ENCODE results near the gene SEC24D.
"Not testable (repeated sequence)": the region's sequence is repeated elsewhere in the genome, so short reads cannot be mapped to it uniquely, and the experiment has no call there.

Gene SEC24D

DNA sequence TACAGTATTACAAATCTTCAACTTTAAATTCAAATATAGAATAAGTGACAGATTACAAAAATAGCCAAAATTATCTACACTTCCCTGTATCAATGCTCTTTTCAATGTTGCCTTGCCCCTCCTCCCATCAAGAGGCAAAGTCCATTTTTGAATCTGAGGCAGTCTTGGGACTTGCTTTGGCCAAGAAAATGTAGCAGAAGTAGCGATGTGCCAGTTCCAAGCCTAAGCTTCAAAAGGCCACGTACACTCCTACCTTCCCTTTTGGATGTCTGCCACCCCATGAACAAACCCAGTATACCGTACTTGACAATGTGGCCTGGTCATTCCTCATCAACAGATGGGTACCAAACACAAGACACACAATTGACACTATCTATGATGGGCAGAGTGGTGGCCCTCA is 24.1 kb downstream of the SEC24D start:
- no peak for DNase-seq (ENCODE audit: low spot score)

DNA sequence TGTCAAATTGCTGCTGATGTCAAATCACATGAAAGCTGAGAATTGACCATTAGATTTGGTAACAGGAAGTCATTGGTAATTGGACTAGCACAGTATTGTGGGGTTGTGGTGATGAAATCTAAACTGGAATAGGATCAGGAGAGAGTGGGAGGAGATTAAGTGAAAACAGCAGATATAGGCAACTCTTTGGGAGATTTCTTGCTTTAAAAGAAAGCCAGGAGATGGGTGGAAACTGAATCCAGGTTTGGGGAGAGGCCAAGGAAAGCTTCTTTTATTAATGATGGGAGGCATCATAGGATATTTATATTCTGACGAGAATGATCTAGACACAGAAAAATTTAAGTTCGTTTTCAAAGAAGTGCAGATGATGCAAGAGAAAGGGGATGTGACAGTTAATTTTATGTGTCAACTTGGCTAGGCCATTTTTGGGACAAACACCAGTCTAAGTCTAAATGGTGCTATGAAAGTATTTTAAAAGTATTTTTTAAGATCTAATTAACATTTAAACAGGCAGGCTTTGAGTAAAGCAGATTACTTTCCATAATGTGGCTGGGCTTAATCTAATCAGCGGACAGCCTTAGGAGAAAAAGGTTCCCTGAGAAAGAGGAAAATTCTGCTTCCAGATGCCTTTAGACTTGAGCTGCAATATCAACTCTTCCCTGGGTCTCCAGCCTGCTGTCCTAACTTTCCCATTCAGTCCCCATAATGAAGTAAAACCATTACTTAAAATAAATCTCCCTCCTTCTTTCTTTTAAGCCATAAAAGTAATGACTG is 24.7 kb downstream of the SEC24D start:
- peak; percentile 51 for DNase-seq (ENCODE audit: low spot score)

DNA sequence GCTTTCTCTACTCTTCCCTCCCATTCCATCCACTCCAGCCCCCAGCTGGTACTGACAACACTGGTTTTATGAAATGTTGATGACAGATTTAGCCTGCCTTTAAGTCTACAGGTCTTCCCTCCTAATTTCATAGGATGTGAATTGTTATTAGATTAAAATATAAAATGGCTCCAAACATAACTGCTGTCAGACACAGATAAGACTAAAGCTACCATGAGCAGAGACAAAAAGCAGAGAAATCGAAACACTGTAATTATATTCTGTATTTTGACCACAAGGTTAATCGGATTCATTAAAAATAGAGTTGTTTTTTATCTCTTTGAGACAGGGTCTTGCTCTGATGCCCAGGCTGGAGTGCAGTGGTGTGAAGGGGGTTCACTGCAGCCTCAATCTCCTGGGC is 28.3 kb downstream of the SEC24D start:
- no peak for DNase-seq (ENCODE audit: low spot score)

DNA sequence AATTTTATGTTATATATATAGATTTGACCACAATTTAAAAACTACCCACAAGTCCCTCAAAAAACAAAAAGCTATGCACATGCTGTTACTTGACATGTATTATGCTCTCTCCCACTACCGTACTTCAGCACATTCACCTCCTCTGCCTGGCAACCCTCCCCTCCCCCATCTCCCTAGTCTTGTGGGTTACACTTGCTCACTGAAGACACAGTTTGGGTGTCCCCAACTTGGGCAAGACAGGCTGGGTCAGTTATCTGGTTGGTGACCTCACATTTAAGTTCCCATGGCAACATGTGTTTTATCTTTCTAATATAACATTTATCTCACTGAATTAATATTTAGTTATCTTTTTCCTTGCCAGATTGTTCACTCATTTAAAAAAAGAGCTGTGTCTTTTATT is 32.7 kb downstream of the SEC24D start:
- no peak for DNase-seq (ENCODE audit: low spot score)

DNA sequence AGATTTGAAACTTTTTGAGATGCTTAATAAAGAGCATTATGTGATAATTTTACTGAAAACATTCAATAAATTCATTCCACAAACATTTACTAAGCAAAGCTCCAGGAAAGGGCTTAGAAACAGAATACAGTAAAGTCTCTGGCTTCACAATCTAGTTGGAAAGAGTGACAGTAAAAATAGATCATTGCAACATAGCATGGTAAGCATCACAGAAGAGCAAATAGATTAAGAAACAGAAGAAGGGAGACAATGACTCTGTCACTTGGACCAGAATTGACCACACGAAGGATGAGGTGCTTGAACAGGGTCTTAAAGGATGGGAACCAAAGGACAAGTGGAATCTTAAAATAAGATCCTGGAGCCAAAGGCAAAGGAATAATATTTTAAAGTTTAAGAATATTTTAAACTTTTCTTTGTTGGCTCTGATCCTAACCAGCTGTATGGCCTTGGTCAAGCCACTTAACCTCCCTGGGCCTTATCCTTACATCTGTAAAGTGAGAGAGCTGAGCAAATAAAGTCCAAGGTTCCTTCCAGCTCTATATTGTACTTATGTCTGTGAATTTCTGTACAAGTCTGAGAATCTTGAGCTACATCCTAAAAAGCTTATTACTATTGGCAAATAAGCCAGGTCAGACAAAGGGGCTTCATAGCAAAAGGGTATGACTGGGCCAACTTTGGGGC is 33.9 kb downstream of the SEC24D start:
- no peak for DNase-seq (ENCODE audit: low spot score)

DNA sequence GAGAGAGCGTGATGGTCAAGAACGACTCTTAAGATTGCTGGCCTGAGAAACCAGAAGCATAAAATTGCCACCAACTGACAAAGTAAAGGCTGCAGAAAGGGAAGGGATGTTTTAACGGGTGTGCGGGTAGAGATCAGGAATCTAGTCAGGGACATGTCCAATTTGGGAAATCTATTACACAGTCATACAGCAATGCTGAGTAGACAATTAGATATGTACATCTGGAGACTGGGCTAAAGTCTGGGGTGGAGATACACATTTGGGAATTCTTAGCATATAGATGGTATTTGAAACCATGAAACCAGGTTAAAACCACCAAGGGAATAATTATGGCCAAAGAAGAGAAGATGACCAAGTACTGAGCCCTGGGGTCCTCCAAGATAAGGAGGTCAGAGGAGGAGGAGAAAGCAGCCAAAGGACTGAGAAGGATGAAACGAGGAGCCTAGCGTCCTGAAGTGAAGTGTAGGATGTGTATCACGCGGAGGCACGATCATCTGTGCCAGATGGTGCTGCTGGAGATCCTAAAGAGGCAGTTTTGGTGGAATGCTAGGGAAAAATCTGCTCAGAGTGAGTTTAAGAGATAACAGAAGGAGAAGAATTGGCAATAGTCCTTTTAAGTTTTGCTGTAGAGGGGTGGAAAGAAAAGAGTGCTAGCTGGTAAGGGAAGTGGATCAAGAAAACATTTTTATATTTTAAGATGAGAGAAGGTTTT is 36.5 kb downstream of the SEC24D start:
- DNase-seq (ENCODE audit: low spot score), result no peak

DNA sequence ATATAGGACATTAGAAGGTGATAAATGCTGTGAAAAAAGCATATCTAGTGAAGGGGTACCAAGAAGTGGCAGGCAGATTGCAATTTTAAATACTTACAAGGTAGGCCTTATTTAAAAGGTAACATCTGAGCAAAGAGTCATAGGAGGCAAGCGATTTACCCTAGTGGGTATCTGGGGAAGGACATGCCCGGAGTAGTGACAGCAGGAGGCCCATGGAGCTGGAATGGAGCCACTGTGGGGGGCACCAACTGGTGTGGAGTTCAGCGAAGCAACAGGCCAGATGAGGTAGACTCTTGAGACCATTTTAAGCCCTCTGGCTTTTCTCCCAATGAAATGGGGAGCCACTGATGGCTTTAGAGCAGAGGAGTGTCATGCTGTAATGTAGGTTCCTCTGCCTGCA is 37.3 kb downstream of the SEC24D start:
- no peak for DNase-seq (ENCODE audit: low spot score)

DNA sequence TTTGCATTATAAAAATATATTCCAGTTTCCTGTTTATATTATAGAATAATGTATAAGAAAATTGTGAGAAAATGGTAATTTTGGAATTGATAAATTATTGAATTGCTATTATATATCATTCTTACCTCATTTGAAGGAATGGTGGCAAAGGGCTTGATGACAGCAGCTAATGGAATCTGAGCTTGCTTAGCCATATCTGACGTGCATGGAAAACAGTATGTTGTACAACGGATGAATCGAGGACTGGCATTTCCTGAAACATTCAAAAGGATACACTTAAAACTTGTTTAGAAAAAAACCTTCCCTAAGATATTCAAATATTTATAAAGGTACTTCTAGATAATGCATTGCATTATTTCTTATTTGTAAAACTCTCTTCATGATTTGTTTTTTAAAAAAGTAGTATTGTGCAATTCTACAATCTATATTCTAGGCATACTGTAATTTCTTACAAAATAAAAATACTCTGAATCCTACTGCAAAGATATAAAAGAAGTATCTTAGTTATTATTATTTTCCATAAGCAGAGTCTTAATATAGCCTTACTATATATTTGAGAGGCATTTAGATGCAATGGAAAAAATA is 38.3 kb downstream of the SEC24D start:
- peak; percentile 25 for DNase-seq (ENCODE audit: low spot score)

DNA sequence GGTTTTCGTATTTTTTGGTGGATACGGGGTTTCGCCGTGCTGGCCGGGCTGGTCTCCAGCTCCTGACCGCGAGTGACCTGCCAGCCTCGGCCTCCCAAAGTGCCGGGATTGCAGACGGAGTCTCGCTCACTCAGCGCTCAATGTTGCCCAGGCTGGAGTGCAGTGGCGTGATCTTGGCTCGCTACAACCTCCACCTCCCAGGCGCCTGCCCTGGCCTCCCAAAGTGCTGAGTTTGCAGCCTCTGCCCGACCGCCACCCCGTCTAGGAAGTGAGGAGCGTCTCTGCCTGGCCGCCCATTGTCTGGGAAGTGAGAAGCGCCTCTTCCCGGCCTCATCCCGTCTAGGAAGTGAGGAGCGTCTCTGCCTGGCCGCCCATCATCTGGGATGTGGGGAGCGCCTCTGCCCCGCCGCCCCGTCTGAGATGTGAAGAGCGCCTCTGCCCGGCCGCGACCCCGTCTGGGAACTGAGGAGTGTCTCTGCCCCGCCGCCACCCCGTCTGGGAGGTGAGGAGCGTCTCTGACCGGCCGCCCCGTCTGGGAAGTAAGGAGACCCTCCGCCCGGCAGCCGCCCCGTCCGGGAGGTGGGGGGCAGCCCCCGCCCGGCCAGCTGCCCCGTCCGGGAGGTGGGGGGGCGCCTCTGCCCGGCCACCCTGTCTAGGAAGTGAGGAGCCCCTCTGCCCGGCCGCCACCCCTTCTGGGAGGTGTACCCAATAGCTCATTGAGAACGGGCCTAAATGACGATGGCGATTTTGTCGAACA is 44.1 kb downstream of the SEC24D start:
- DNase-seq (ENCODE audit: low spot score), result not testable (repeated sequence)

DNA sequence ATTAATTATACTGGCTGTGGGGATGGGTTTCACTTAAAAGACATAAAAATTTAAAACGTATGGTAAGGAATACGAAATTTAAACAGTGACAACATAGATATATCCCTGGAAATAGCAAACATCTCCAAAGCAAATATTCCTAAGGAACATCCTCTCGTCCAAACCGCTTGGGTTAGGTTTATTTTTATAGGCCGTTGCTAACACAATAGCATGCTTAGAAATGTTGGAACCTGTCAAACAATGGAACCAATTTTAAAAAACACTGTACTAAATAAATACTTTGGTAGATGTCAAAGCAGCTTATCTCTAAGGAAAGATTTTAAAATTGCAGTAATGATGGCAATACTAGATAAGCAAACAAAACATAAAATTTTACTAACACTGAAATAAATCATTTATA is 45.4 kb downstream of the SEC24D start:
- no peak for DNase-seq (ENCODE audit: low spot score)

DNA sequence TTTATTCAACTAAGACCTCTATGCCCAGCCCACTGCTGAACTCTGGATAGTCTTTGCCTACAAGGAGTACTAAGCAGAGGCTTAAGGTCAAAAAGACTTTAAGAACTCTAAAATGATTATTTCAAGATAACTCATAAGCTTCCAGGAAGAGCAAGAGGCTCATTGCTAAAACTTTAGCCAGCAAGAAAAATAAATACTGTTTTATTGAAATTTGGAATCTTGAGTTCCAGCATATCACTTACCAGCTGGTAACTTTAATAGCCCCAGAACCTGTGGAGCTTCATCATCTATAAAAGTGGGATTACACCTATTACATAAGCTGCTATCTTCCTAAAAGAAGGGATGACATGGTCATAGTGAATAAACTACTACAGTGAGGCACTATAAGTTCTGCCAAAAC is 47.0 kb downstream of the SEC24D start:
- DNase-seq (ENCODE audit: low spot score), result no peak

DNA sequence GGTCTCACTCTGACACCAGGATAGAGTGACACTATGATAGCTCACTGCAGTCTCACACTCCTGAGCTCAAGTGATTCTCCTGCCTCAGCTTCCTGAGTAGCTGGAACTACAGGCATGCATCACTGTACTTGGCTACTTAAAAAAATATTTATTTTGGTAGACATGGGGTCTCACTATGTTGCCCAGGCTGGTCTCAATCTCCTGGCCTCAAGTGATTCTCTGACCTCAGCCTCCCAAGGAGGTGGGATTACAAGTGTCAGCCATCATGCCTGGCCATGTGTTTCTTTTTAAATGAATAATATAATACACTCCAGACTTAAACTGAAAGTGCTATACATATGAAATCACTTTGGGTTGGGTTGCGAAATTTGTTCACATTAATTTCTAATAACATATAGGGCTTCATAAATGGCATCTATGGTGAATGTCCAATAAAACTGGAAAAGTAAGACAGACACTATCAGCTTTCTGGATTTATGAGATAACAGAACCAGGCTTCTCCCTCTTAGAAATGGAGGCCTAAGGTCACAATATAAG is 48.0 kb downstream of the SEC24D start:
- DNase-seq (ENCODE audit: low spot score), result no peak

DNA sequence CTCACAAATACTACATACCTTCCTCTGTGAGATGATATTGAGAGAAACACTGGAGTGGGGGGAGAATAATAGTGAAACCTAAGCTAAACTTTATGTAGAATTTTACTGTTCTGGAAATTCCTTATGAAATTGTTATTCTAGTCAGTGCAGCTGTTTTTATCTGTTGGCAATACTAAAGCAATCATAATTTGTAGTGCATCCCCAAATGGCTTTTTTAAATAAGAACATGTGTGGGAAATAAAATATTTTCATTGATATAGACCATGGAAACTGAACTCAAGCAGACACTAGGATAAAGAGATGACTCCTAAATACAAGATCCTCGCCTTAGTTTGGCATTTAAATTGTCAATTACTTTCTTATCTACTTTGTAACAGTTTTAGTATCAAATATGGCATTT is 51.1 kb downstream of the SEC24D start:
- no peak for DNase-seq (ENCODE audit: low spot score)

DNA sequence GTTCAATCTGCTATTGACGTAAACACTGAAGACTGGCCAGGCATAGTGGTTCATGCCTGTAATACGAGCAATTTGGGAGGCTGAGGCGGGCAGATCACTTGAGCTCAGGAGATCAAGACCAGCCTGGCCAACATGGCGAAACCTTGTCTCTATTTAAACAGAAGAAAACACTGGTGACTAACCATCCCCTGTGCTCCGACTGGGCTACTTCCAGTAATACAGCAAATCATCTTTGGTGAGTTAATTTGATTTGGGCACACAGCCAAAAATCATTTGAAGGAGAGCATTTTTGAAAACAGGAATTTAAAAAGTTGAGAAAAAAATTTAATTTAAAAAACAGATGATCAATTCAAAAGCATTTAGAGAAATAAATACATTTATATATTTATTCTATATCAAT is 52.0 kb downstream of the SEC24D start:
- DNase-seq (ENCODE audit: low spot score), result no peak

DNA sequence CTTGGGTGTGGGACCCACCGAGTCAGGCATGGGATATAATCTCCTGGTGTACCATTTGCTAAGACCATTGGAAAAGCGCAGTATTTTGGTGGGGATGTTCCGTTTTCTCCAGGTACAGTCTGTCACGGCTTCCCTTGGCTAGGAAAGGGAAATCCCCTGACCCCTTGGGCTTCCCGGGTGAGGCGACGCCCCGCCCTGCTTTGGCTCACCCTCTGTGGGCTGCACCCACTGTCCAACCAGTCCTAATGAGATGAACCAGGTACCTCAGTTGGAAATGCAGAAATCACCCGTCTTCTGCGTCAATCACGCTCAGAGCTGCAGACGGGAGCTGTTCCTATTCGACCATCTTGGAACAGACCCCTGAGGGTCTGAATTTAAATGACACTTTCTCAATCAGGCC is 53.0 kb downstream of the SEC24D start:
- not testable (repeated sequence) for DNase-seq (ENCODE audit: low spot score)

DNA sequence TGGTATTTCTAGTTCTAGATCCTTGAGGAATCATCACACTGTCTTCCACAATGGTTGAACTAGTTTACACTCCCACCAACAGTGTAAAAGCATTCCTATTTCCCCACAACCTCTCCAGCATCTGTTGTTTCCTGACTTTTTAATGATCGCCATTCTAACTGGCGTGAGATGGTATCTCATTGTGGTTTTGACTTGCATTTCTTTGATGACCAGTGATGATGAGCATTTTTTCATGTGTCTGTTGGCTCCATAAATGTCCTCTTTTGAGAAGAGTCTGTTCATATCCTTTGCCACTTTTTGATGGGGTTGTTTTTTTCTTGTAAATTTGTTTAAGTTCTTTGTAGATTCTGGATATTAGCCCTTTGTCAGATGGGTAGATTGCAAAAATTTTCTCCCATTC is 58.3 kb downstream of the SEC24D start:
- not testable (repeated sequence) for DNase-seq (ENCODE audit: low spot score)

DNA sequence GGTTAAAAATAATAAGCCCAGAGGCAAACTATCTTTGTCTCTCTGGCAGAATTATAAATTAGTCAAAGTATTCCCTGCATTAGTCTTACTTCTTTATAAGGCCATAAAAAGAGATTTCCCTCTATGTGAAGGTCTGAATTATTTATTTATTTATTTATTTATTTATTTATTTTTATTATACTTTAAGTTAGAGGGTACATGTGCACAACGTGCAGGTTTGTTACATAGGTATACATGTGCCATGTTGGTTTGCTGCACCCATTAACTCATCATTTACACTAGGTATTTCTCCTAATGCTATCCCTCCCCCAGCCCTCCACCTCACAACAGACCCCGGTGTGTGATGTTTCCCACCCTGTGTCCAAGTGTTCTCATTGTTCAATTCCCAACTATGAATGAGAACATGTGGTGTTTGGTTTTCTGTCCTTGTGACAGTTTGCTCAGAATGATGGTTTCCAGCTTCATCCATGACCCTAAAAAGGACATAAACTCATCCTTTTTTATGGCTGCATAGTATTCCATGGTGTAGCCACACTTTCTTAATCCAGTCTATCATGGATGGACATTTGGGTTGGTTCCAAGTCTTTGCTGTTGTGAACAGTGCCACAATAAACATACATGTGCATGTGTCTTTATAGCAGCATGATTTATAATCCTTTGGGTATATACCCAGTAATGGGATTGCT is 58.8 kb downstream of the SEC24D start:
- not testable (repeated sequence) for DNase-seq (ENCODE audit: low spot score)

DNA sequence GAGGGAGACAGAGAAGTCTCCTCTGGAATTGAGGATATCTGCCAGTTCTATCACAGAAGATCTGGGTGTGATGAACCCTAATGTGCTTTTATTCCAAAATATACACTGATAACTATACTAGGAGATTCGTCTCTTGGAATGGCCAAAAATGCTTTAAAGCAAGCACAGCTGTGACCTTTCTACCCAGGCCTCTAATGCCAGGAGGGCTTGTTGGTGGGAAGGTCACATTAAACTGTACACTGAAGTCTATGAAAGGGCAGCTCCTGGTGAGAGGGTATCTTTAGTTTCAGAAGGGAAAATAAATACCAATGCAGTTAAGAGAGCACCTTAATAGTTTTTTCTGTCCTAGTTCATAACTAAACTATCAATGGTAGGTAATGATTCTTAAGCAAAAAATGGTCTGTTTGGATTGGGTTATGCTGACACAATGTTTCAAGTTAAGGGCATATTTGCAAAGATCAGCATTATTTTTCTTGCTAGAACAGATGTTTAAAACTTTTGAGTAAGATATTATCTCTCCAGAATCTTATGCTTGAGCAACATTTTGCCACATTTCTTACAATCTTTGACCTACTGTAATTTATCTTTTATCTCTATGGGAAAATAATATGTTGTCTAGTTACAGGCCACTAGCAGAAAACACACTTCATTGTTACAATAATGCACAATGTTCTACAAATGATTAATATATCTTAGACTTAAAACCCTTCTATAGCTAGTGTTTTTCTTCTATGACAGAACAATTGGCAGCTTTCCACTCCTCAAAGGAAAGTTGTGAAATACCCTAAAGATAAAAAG is 59.6 kb downstream of the SEC24D start:
- no peak for DNase-seq (ENCODE audit: low spot score)

DNA sequence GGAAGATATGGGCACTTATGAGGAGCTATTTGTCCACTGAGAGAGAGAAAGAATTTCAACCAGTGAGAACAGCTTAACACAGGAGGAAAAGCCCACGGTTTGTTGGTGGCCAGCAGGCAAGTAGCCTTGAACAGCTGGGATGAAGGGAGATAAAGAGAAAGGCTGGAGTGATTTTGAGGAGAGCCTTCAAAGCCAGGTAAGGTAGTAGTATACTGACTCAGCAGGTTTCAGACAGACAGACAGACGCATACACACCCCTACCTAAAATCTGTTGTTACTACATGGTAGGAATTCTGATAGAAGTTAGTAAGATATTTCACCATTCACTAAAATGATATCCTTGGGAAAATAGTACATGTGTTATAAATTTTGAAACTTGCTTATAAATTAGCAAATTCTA is 60.5 kb downstream of the SEC24D start:
- no peak for DNase-seq (ENCODE audit: low spot score)

DNA sequence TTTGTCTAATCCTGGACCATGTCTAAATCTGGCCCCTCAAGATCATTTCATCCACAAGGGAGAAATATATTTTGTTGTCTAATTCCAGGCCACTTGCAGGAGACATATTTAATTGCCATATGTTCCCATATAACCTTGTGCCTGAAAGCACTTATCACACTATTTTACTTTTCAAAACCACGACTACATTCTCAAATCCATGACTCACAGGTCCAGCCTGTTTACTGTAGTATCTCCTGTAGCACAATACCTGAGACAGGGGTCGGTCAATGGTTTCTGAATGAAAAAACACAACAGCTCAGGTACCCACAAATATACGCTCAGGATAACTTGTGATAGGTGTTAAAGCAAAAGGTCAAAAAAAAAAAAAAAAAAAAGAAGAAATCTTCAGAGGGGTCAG is 60.9 kb downstream of the SEC24D start:
- DNase-seq (ENCODE audit: low spot score), result no peak
